Colonic mucosa (tissue), 4 donors: ENCODE data around the gene REELD1. TPM values are rescaled to one million over a fixed set of nuclear protein-coding genes. Genes with fewer than 3 reads are reported as not detected.

ENCODE experiments used
- DNase-seq: peaks from one replicate; pipeline ENCODE4 v3.0.0-alpha.2; 2020
- H3K27ac ChIP-seq: fragments of 200-600 bp; one replicate; pipeline ENCODE4 v1.8.0; 2021
- H3K27me3 ChIP-seq: fragments of 200-600 bp; one replicate; pipeline ENCODE4 v1.8.0; 2021
- H3K36me3 ChIP-seq: fragments of 200-600 bp; one replicate; pipeline ENCODE4 v1.8.0; 2021
- H3K4me1 ChIP-seq: fragments of 200-600 bp; one replicate; pipeline ENCODE4 v1.8.0; 2021; ENCODE audit warnings: mild to moderate bottlenecking
- H3K4me3 ChIP-seq: fragments of 200-600 bp; one replicate; pipeline ENCODE4 v1.8.0; 2021
- H3K9ac ChIP-seq, 2 donors: one replicate each; pipeline ENCODE4 v1.7.0; 2013; ENCODE audit warnings: control low read depth in 2 of 2, low read depth in 2 of 2, low read length in 2 of 2
- H3K9me3 ChIP-seq: fragments of 200-600 bp; one replicate; pipeline ENCODE4 v1.8.0; 2021
- intact Hi-C: fragments of 100-400 bp; cut with DNase I; formaldehyde crosslinking; loops from one replicate; pipeline ENCODE4 v1.14.1; 2022
- total RNA-seq, 2 donors: library from RNA; stranded (reverse); fragmentation: NEBNext Ultra II Directional in 1 of 2; extraction: Animal tissue kit (Norgen Biotek cat#: 25700) in 1 of 2; gene quantifications; one replicate each; pipeline ENCODE4 v1.2.1, GENCODE V29; 2021
- TF ChIP-seq, protein P1 (sequence below): fragments of 200-600 bp; IDR thresholded peaks from one replicate; pipeline ENCODE4 v1.8.0; 2022; ENCODE audit warnings: antibody characterized with exemption, mild to moderate bottlenecking
- donor health status: healthy.
- donor health status: DM: no; HTN: no; CAD: no.
- donor health status: DM: no; HTN: no; CAD: no.

The REELD1 gene
- total RNA-seq, 2 donors from 2014 or later = 0.11 to 0.22 TPM

DNA sequence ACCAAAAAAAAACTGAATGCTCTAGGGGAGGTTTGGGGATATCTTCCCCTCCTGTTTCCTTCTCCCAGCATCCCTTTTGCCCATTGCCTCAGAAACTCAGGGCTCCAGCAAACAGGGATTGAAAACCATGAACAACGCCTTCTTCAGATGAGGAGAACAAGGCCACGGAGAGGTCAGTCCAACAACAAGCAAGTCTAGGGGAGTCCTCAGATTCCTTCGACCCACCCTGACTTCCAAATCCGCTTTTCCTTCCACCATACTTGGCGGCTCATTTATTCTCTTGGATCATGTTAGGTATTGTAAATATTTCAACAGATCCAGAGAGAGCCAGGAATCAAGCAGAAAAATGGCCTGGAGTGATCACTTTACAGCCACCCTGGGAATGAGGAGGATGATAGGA, 21.9 kb downstream of the REELD1 start:
- Histone ChIP-seq H3K36me3 (no peaks in the 10 kb centered on the region), H3K27ac (no peak overlapping the region), H3K9me3 (no peaks in the 10 kb centered on the region), H3K4me1 (no peaks in the 10 kb centered on the region), H3K27me3 (no peaks in the 10 kb centered on the region), H3K4me3 (no peak overlapping the region), H3K9ac (no peak overlapping the region)
- intact Hi-C loops = no loop called here
- TF ChIP-seq, protein P1, sequence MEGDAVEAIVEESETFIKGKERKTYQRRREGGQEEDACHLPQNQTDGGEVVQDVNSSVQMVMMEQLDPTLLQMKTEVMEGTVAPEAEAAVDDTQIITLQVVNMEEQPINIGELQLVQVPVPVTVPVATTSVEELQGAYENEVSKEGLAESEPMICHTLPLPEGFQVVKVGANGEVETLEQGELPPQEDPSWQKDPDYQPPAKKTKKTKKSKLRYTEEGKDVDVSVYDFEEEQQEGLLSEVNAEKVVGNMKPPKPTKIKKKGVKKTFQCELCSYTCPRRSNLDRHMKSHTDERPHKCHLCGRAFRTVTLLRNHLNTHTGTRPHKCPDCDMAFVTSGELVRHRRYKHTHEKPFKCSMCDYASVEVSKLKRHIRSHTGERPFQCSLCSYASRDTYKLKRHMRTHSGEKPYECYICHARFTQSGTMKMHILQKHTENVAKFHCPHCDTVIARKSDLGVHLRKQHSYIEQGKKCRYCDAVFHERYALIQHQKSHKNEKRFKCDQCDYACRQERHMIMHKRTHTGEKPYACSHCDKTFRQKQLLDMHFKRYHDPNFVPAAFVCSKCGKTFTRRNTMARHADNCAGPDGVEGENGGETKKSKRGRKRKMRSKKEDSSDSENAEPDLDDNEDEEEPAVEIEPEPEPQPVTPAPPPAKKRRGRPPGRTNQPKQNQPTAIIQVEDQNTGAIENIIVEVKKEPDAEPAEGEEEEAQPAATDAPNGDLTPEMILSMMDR = no peak
- no peak for DNase-seq

DNA sequence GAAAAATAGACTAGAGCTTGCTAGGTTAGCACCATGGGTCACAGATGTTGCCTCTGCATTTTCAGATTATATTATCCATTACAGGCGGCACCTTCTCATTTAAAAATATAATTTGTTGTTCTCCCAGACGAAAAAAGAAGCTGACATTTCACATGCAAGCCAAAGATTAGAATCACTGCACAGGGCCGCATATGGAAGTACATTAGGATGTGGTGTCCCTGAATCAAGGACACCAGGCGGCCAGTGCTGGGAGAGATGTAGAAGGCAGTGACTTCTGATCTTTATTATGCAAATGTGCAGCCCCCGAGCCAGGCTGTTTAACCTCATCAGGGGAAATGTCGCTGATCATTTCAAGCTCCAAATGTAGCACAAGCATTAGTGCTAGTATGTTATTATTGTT, 22.8 kb downstream of the REELD1 start:
- Histone ChIP-seq H3K4me1 (no peaks in the 10 kb centered on the region), H3K9me3 (no peaks in the 10 kb centered on the region)
- intact Hi-C loops = no loop called here

DNA sequence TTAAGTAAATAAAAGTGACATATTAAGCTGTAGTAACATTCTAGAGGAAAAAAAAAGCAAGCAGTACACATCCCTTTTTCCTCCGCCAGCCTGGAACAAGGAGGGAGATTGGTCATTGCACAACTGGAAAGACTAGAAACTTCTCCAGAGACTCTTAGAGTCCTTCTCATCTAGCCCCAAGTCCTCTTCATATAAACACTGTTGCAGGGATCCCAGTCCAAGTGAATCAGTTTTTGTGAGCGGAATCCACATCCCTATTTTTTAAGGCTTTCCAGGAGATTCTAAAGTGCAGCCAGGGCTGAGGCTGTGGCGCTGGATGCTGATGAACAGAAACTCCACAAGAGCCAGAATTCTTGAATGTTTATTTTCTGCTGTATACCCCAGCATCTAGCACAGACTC, 23.8 kb downstream of the REELD1 start:
- intact Hi-C loops = no loop called here
- Histone ChIP-seq H3K4me1 (peaks cover 6% of the 10 kb centered on the region), H3K9me3 (no peaks in the 10 kb centered on the region), H3K4me3 (no peak overlapping the region), H3K36me3 (no peaks in the 10 kb centered on the region), H3K27ac (no peak overlapping the region), H3K27me3 (no peaks in the 10 kb centered on the region), H3K9ac (no peak overlapping the region)
- DNase-seq = no peak
- TF ChIP-seq, protein P1 = no peak

More for the DNA sequence above, 22.8 kb downstream of the REELD1 start:
- Histone ChIP-seq H3K4me3 (no peak overlapping the region), H3K27me3 (no peaks in the 10 kb centered on the region), H3K9ac (no peak overlapping the region), H3K36me3 (no peaks in the 10 kb centered on the region), H3K27ac (no peak overlapping the region)
- DNase-seq = no peak
- TF ChIP-seq, protein P1 = no peak

DNA sequence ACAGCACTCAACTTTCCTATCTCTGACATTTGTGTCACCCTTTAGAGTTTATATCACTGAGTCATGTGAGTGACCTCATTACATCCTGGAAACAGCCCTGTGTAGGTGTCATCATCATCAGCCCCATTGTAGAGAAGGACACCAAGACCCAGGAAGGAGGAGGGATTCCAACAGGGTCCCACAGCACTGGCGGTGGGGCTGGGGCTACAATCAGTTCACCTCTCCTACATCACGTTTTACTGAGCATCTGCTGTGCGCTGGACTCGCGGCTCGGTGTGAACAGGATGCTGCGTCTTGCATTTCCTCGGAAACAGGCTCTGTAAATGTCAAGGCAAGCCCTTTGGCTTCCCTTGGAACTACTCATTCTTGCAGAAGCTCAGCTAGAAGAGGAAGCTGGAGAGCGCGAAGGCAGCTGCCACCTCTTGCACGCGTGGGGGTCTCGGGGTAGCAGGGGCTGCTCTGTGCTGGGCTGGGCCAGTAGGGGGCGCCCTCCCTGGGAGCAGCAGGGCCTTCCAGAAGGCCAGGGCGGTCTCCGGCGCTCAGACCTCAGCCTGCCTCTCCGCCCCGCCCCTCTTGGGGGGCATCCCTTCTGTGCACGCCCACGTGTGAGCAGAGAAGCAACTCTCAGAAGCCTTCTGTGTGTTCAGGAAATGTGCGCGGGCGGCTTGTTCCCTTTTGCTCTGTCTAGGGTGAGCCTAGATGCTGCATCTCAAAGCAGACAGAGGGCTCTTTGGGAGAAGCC, 29.0 kb downstream of the REELD1 start:
- Histone ChIP-seq H3K27ac (no peak overlapping the region), H3K4me3 (no peak overlapping the region), H3K4me1 (peaks cover 8% of the 10 kb centered on the region), H3K9me3 (no peaks in the 10 kb centered on the region), H3K36me3 (no peaks in the 10 kb centered on the region), H3K9ac (no peak overlapping the region), H3K27me3 (no peaks in the 10 kb centered on the region)
- no peak for DNase-seq
- intact Hi-C loops = no loop called here
- TF ChIP-seq, protein P1 = peak; percentile 34

DNA sequence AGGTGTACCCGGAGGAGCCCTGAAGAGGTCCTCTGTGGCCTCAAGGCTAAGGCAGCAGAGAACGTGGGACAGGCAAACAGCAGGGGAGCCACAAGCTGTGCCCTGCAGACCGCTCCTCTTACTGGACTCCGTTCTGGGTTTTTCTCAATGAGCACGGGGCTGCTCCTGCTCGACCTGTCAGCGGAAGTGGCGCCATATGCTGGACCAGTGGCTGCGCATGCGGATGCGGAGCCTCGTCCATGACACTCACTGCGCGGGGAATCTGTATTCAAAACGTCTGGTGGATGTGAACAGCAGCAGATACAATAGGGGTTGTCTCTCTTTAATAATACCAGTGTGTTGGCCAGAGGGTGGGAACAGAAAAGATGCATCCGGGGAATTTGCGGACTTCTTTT, 29.5 kb downstream of the REELD1 start:
- no peak for DNase-seq
- Histone ChIP-seq H3K4me3 (no peak overlapping the region), H3K4me1 (peaks cover 8% of the 10 kb centered on the region), H3K9me3 (no peaks in the 10 kb centered on the region), H3K27me3 (no peaks in the 10 kb centered on the region), H3K9ac (no peak overlapping the region), H3K36me3 (no peaks in the 10 kb centered on the region), H3K27ac (no peak overlapping the region)
- intact Hi-C loops = no loop called here
- TF ChIP-seq, protein P1 = no peak
